ENCODE measurements around the gene CD300H.

DNA sequence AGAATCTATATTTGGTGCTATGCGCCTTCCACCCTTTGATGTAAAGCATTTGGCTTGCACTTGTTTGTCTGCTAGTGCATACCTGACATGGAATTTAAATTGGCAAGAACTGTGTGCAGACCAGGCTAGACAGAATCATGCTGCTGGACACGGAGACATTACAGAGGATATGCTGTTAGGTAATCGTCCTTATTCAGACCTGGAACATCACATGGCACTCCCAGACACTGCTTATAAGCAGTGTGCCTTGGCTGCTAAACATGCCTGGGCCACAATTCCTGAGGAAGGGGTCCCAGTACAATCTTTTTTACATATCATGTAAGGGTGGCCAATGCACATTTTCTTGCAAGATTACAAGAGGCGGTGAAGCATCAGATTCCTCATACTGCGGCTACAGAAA lies 18.4 kb upstream of the CD300H start:
- TF ChIP-seq, protein P1, sequence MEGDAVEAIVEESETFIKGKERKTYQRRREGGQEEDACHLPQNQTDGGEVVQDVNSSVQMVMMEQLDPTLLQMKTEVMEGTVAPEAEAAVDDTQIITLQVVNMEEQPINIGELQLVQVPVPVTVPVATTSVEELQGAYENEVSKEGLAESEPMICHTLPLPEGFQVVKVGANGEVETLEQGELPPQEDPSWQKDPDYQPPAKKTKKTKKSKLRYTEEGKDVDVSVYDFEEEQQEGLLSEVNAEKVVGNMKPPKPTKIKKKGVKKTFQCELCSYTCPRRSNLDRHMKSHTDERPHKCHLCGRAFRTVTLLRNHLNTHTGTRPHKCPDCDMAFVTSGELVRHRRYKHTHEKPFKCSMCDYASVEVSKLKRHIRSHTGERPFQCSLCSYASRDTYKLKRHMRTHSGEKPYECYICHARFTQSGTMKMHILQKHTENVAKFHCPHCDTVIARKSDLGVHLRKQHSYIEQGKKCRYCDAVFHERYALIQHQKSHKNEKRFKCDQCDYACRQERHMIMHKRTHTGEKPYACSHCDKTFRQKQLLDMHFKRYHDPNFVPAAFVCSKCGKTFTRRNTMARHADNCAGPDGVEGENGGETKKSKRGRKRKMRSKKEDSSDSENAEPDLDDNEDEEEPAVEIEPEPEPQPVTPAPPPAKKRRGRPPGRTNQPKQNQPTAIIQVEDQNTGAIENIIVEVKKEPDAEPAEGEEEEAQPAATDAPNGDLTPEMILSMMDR (IDR thresholded peaks at IDR 0.05) = no peak
- TF ChIP-seq ZFX (IDR thresholded peaks at IDR 0.05; ENCODE audit: borderline replicate concordance) = no peak
